ENCODE results near the gene CCDC191.

CCDC191 gene

DNA sequence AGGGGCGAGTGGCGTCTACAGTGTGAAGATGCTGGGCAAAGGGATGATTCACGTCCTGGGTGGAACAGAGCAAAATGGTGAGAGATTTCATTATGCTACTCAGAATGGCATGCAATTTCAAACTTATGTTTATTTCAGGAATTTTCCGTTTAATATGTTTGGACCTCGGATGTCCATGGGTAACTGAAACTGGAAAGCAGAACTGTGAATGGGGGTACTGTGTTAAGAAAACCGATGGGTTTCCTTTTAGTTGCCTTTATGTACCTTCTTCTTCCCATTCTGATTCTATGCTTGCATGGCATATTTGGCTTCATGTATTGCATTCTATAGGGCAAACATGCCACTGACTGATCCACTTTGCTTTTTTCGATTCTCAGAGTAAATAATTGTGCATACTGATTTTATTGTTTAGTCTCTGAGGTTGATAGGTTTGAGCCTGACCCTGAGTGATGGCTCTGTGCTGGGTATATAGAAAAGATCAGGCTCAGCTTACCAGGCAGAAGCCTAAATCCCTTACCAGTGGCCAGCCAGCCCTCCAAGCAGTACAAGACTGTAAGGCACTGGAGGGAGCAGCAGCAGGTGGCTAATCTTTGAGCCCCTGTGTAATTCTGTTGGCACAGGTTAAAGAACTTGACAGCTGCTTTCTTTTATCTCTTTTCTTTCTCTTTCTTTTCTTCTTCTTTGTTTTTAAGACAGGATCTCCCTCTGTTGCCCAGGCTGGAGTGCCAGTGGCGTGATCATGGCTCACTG is 4.8 kb upstream of the CCDC191 start:
- in situ Hi-C loops (cut with MboI; ENCODE audit: low sequenced_read_pairs), result no loop called here

DNA sequence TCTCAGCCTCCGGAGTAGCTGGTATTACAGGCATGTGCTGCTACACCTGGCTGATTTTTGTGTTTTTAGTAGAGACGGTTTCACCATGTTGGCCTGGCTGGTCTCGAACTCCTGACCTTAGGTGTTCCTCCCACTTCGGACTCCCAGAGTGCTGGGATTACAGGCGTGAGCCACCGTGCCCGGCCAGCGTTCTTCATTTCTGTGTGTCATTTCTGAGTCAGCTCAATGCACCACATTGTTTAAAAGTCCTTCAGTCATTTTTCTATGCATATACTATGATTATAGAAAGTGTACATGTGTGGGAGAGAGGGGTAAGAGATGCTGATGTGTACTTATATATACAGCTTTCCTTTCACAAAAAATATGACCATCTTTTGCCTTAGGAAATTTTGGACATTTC is 2.3 kb upstream of the CCDC191 start:
- in situ Hi-C loops (cut with MboI; ENCODE audit: low sequenced_read_pairs), result no loop called here

DNA sequence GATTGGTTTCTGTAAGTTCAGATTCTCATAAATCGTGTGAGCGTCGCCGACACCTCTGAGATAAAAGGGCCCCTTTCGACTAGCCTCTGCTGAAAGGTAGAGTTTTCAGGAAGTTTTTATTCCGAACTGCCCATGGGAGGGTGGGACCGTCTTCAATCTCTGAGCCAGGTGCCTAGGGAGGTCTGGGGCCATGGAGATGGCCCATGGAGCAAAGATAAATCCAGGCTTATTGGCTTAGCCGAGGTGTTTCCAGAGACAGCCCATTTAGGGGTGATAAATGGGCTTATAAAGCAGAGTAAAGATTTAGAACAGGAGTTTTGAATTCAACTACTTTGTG is 653 bp upstream of the CCDC191 start:
- in situ Hi-C loops (cut with MboI; ENCODE audit: low sequenced_read_pairs), result no loop called here

DNA sequence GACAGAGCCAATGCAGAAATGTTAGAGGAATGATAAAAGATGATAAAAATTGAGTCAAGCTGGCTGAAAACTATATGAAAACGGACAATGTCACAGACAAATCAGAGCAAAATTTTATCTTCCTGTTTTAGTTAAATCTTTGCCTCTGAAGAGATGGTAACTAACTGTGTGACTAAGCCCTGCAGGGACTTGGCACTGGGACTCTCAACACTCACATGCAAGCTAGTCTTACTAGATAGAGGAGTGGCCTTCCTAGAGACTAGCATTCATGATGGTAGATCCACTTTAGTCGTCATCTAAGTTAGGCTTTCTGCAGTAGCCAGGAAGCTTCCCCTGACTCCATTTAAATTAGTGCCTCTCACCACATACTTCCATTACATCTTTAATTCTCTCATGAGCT is 4.1 kb downstream of the CCDC191 start:
- in situ Hi-C loops (cut with MboI; ENCODE audit: low sequenced_read_pairs), result no loop called here

DNA sequence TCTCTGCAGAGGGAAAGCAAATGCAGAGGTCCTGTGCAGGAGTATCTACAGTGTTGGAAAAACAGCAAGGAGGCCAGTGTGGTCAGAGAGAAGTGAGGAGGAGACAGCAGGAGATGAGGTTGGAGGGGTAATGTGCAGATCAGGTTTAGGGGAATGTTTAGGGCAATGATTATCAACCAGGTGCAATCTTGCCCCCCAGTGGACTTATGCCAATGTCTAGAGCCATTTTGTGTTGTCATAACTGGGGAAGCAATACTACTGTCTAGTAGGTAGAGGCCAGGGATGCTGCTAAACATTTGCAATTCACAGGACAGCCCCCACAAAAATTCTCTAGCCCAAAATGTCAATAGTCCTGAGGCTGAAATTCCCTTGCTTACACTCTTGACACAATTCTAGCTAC is 13.1 kb downstream of the CCDC191 start:
- in situ Hi-C loops (cut with MboI; ENCODE audit: low sequenced_read_pairs), result no loop called here

DNA sequence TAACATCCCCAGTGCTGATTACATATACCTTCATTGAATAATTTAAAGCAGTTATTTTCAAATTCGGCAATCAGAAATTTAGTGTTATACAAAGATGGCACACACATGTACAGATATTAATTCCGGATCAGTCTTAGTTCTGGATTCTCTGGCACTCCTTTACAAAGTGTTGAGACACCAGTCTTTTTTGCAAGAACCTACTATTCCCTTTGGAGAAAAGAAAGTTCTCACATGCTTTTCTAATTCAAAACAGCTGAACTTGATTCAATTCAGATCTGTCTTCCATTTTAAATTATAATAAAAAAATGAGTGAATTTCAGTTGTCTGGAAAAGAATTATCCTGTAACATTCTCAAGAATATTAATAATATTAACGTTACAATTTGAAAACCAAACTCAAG is 20.4 kb downstream of the CCDC191 start:
- in situ Hi-C loops (cut with MboI; ENCODE audit: low sequenced_read_pairs), result no loop called here

DNA sequence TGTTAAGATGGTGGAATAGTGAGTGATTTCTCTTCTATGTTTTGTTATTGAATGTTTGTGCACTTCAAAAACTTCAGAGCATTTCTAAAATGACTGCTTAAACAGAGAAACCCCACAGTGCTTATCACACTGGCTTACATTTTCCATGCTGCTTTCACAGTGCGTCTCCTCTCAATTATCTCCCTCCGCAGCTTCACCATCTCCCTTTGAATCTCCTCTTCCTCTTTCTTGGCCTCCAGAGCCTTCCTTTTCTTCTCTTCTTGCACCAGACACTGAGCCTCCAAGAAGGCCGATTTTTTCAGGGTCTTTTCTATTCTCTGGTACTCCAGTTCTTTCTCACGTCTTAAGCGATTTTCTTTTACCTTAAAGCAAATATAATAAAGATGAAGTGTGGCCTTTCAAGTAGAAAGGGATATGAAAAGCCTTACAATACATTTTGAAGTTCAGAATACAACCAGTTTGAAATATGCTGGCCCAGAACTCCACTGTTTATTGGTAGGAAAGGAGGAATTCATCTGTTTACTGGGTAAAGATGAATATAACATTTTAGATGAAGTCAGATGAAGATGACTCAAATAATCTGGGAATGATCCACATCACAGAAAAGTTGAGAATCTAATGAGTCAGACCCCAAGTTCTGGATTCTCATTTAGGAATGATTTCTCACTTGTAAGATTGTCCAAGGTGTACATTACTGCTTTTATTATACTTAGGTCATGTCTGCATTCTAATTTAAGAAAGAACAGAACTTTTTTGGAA is 21.4 kb downstream of the CCDC191 start:
- in situ Hi-C loops (cut with MboI; ENCODE audit: low sequenced_read_pairs), result no loop called here

DNA sequence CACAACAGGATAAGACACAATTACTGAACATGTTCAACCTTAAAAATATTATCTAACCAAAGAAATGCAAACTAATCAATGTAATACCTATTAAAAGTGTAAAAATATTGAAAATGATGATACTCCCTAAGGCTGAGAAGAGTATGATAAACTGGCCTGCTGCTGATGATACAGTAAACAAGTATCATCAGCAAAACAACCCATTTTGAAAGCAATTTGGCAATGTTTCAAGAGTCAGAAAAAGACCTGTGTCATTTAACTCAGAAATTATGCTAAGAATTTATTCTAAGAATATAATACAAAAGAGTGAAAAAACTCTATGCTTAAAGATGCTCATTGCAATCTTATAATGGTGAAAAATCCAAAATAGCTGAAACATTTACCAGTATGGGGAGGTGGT is 22.1 kb downstream of the CCDC191 start:
- in situ Hi-C loops (cut with MboI; ENCODE audit: low sequenced_read_pairs), result no loop called here

DNA sequence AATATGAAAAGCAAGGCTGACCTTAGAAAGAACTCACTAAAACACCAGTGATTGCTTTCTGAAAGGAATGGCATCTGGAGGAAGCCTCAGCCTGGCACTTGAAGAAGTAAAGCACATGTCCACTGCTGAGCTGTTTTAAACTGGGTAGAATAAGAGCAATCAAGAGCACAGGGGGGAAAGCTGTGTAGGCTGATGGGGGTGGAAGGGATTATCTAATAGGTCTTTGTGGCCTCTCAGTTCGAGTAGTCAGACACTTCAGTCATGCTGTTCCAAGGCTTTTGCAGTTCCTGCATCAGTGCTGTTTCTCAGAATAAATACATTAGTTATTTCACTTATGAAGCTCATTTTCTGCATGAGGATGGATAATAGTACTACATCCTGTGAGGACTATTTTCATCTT is 22.6 kb downstream of the CCDC191 start:
- in situ Hi-C loops (cut with MboI; ENCODE audit: low sequenced_read_pairs), result no loop called here

DNA sequence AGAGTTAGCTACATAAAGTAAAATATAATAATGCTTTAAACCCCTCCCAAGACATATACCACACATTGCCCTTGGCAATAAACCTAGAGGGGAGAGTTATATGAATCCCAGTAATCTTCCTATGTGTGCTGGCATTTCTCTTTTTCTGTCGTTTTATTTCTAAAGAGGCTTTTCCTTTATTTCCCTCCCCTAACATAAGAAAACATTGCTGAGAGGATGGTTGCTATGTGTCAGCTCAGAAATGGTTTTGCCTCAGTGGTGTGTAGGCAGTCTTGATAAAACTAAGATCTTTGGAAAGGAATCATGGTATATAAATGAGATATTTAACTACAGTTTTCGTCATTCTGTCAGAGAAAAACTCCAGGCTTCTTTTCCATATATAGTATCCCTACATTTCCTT is 30.0 kb downstream of the CCDC191 start:
- in situ Hi-C loops (cut with MboI; ENCODE audit: low sequenced_read_pairs), result no loop called here

DNA sequence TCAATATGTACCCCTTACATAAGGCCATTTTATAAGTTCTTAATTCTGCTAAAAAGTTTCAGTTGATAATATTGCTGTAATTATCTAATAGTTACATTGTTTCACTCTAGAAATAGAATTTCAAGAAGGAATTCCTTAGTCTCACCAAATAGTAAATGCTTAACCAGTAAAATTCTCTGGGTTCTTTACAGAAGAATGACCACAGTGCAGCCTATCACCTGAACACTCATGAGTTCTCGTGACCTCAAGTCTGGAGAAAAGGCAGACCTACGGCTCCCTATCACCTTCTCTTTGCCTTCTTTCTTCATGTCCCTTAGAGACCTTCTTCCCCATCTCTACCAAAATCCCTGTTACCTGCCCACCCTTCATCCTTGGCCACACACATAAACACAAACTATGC is 30.9 kb downstream of the CCDC191 start:
- in situ Hi-C loops (cut with MboI; ENCODE audit: low sequenced_read_pairs), result no loop called here

DNA sequence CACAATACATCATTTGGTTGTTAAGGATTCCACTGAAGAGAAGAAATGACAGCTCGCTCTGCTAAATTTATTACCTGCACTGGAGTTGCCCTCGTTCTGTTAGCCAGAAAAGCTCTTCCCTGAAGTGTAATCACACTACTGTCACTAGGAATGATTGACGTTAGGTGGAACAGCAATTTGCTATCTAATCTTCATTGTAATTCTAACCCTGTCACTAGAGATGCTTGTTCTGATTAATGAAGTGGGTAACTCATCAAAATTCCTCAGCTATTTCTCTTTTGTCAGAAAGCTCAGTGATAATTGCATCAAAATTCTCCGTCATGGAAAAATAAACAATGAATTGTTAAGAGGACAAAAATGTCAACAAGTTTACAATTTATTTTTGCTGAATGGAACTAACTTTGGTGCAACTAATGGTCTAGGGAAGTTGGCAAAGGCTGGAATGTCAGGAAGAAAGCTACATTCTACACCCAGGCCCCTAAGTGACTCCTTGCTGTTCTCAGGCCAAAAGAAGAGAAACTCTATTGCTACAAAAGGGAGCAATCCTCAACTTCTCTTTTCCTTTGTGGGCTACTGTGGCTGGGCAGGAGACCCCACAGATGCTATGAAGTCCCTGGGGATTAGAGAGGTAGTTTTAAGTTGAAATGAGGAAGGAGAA is 34.1 kb downstream of the CCDC191 start:
- in situ Hi-C loops (cut with MboI; ENCODE audit: low sequenced_read_pairs), result no loop called here

DNA sequence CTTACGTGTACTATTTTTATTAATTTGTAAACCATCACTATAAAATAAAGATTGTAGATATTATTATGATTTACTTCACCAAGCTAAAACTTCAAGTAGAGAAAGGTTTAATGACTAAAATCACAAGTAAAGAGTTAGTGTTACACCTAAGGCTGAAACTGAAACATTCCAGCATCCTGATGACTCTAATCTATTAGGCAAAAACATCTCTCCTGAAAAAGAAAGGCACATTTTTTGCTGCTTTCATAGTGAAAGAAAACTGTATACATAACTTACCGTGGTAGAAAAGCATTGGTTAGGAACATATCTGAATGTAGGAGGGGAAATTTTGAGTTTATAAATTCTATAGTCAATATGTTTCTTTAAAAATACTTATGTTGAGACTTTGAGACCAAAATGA is 35.4 kb downstream of the CCDC191 start:
- in situ Hi-C loops (cut with MboI; ENCODE audit: low sequenced_read_pairs), result no loop called here

DNA sequence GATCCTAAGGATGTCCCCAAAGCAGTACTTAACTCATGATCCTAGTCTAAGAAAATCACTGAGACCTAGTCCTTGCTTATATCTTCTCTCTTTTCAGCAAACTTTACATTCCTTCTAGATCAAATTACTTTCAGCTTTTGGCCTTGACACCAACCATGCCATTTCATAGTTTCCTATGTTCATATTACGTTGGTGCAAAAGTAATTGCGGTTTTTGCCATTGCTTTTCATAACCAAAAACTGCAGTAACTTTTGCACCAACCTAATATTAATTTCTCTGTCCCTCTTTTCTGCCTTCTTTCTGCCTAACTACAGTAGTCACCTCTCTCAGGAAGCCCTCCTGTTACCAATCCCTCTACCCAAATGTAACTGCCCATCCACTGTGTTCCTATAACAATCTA is 36.8 kb downstream of the CCDC191 start:
- in situ Hi-C loops (cut with MboI; ENCODE audit: low sequenced_read_pairs), result no loop called here

DNA sequence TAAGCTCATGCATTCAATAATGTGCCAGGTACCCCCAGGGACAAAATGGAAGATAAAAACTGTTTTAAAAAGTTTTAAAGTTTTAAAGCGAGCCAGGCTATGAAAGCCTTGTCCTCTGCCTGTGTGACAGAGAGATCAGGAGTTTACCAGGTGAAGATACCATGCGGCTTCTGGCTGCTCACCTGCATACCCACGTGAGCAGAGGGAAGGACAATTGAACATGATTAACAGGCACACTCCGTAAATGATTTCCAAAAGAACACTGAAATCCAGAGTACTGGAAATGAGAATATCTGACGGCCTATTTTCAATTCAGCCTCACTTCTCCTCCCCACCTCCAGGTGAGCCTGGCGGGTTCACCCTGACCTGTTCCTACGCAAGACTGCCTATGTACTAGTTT is 42.1 kb downstream of the CCDC191 start:
- in situ Hi-C loops (cut with MboI; ENCODE audit: low sequenced_read_pairs), result no loop called here

DNA sequence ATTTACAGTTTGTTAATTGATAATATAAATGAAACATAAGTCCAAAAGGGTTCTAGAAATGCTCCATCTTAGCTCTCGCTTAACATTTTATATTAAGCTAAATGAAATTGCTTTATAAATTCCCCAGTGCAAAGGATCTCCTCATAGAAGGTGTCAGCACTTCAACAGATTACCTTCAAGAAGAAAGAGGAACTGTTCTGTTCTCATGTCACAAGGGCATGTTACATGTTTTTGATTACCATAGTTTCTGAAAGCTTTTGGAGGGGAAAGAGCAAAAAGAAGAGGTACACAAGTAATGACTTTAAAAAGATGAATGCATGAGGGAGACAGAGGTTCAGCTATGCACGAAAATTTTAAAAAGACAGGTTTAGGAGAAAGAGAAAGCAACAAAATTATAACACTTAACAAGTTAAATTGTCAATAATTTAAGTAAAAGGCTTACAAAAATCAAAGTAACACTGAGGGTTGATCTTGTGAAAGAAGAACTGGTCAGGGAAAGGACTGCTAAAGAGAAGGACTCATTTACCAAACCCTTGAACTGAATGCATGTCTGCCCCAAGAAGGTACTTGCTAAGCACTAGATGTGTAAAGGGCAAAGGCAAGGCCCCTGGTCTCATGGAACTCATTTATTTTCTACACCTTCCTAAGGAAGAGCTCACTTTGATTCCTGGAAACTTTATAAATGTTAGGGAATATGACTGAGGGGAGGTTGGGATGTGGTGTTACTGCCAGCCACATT is 45.1 kb downstream of the CCDC191 start:
- in situ Hi-C loops (cut with MboI; ENCODE audit: low sequenced_read_pairs), result no loop called here

DNA sequence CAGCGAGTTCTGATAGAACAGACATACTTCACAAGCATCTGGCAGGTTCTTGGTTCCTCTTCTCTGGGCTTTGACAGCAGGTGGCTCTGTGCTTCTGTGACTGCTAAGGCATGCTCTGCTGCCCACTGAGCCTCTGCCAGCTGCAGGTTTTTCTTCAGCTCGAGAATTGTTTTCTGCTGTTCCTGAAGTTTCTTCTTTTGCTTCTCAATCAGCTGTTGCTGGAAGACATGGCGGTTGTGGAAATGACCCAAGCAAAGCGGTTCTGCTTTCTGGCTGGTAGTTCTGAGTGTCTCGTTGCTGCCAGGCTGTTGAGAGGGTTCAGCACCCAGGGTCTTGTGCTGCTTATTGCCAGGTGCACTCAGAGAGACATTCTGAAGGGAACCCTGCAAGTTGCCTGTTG is 50.8 kb downstream of the CCDC191 start:
- in situ Hi-C loops (cut with MboI; ENCODE audit: low sequenced_read_pairs), result no loop called here

DNA sequence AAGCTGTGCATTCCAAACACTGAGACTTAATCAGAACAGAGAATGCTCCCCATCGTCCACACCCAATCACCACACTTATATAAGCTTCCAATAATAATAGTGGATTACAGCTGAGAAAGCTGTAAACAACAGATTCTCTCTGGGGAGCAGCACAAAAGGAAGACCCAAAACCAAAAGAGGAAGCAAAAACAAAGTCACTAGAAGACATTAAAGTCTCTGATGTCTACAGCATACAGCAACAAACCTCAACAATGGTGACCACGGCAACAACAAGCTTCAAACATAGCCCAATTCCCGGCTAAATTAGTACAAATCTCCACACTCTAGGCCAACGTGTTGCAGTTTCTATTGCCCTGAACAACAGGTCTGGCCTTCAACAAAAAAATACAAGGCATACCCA is 70.8 kb downstream of the CCDC191 start:
- in situ Hi-C loops (cut with MboI; ENCODE audit: low sequenced_read_pairs), result no loop called here

DNA sequence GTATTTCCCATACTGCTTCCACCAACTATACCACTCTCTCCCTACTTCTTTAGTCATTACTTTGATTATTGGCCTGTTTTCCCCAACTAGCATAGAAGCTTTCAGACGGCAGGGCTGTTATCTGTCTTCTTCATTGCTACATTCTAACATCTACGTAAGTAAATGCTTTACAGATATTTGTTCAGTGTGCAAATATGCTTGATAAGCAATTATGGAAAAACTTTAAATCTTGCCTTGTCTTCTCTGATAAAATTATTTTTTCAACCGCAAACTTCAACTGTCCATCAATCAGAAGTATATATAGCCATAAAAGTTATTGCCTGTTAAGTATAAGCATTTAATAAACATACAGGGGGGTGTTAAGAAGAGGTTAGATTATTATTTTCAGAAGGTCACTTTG is 72.8 kb downstream of the CCDC191 start:
- in situ Hi-C loops (cut with MboI; ENCODE audit: low sequenced_read_pairs), result no loop called here

DNA sequence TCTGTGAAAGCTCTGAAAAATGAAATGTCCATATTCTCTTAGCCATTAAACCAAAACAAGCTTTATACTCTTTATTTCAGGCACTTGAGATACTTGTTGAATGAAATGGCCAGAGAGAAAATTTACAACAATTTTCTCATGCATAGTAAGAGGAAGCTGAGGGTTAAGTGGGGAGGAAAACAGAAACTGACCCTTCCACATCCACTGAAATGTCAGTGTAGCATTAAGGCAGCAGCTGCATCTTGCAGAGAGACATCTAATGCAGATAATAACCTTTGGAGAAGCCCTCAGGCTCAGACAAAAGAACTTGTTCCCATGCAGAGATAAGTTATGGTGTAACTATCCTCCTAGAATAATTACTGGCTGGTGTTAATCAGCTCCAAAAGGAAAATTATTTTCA is 74.5 kb downstream of the CCDC191 start:
- in situ Hi-C loops (cut with MboI; ENCODE audit: low sequenced_read_pairs), result no loop called here

DNA sequence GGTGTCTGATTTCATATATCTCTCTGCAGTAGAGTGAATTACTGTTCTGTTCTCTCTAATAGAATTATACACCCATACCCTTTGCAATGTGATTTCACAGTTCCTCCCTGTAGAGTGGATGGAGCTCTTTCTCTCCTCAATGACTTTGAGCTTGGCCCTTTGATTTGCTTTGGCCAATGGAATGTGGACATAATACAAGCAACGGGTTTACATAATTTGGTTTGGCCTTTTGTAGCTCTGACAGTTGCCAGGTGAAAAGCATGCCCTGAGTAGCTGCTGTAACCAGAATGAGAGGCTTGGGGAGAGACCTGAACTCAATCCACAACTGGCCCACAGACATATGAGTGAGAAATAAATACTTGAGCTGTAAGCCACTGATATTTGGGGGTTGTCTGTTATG is 76.4 kb downstream of the CCDC191 start:
- in situ Hi-C loops (cut with MboI; ENCODE audit: low sequenced_read_pairs), result no loop called here

DNA sequence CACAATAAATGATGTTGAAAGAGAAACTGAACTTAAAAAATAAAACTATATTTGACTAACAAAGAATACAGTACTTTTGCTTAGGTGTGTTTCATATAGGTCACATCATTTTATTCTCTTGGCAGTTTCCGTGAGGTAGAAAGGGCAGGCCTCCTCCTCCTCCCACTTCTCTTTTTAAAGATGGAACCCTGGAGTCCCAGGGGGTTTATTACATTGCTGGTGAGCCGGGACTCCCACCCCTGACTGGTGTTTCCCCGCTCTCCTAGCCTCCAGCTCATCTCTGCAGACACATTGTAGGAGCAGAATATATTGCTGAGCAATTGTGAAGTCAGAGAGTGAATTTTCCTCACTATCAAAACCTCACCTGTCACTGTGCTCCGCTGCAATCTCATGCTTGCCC is 78.5 kb downstream of the CCDC191 start:
- in situ Hi-C loops (cut with MboI; ENCODE audit: low sequenced_read_pairs), result no loop called here

All from HL-60/S4 (cell line).